Right atrium auricular region (tissue), 2 donors: ENCODE data around the gene UBQLNL. TPM values are rescaled to one million over a fixed set of nuclear protein-coding genes. Genes with fewer than 3 reads are reported as not detected.

Experiments
- DNase-seq: peaks from one replicate; pipeline ENCODE4 v3.0.0-alpha.2; 2019; ENCODE audit warnings: low spot score
- H3K27ac ChIP-seq, 2 donors: fragments of 200-600 bp; sonication (generic); 1 replicate in 1 of 2; 2 replicates in 1 of 2; pipeline ENCODE4 v1.5.1; 2016 to 2019
- H3K27me3 ChIP-seq, 2 donors: fragments of 200-600 bp; sonication (generic); one replicate each; pipeline versions ENCODE4 v1.5.1 to v1.6.0; 2017 to 2019
- H3K36me3 ChIP-seq: fragments of 200-600 bp; sonication (generic); one replicate; pipeline ENCODE4 v1.5.1; 2016
- H3K4me1 ChIP-seq, 2 donors: fragments of 200-600 bp; sonication (generic); one replicate each; pipeline versions ENCODE4 v1.5.1 to v1.6.0; 2017 to 2019
- H3K4me3 ChIP-seq, 2 donors: fragments of 200-600 bp; sonication (generic); 1 replicate in 1 of 2; 2 replicates in 1 of 2; pipeline ENCODE4 v1.5.1; 2017 to 2019; ENCODE audit warnings: mild to moderate bottlenecking in 1 of 2, moderate library complexity in 1 of 2
- H3K9me3 ChIP-seq, 2 donors: fragments of 200-600 bp; sonication (generic); one replicate each; pipeline ENCODE4 v1.5.1; 2019
- CTCF ChIP-seq, 2 donors: fragments of 200-600 bp; sonication (generic); IDR thresholded peaks; one replicate each; pipeline ENCODE4 v1.5.1; 2019; ENCODE audit warnings: antibody characterized with exemption in 2 of 2
- total RNA-seq, 2 donors: library from RNA; depleted of rRNA; stranded (reverse); fragments of >200 nt; gene quantifications; one replicate each; pipeline ENCODE4 v1.1.0, GENCODE V29; 2016

Gene UBQLNL
- total RNA-seq, 2 donors from 2014 or later, result 0.30 TPM; not detected in 1

GRCh38 chr11:5534046-5534445 is 17.5 kb upstream of the UBQLNL start:
- DNase-seq, result no peak
- Histone ChIP-seq H3K4me3 (no peak overlapping the region), H3K36me3 (no peaks in the 10 kb centered on the region), H3K4me1 (no peaks in the 10 kb centered on the region), H3K9me3 (no peaks in the 10 kb centered on the region), H3K27ac (no peak overlapping the region), H3K27me3 (no peaks in the 10 kb centered on the region)
- no peak for TF ChIP-seq CTCF (IDR thresholded peaks at IDR 0.05)

GRCh38 chr11:5531053-5531831 is 14.7 kb upstream of the UBQLNL start:
- H3K36me3 ChIP-seq, result no peaks in the 10 kb centered on the region
- no peak overlapping the region for H3K4me3 ChIP-seq
- H3K4me1 ChIP-seq, result no peaks in the 10 kb centered on the region
- no peaks in the 10 kb centered on the region for H3K9me3 ChIP-seq
- no peak overlapping the region for H3K27ac ChIP-seq
- TF ChIP-seq CTCF (IDR thresholded peaks at IDR 0.05), result no peak
- no peak for DNase-seq
- H3K27me3 ChIP-seq, result no peaks in the 10 kb centered on the region

GRCh38 chr11:5528495-5528894 is 12.0 kb upstream of the UBQLNL start:
- H3K27ac ChIP-seq, result no peak overlapping the region
- no peak for DNase-seq
- no peaks in the 10 kb centered on the region for H3K4me1 ChIP-seq
- no peaks in the 10 kb centered on the region for H3K27me3 ChIP-seq
- TF ChIP-seq CTCF (IDR thresholded peaks at IDR 0.05), result no peak
- no peaks in the 10 kb centered on the region for H3K36me3 ChIP-seq
- no peaks in the 10 kb centered on the region for H3K9me3 ChIP-seq
- no peak overlapping the region for H3K4me3 ChIP-seq

- TF ChIP-seq CTCF (IDR thresholded peaks at IDR 0.05), result no peak
- no peaks in the 10 kb centered on the region for H3K27me3 ChIP-seq
- no peak overlapping the region for H3K4me3 ChIP-seq
- H3K27ac ChIP-seq, result no peak overlapping the region
- no peaks in the 10 kb centered on the region for H3K9me3 ChIP-seq
- H3K4me1 ChIP-seq, result no peaks in the 10 kb centered on the region
- H3K36me3 ChIP-seq, result no peaks in the 10 kb centered on the region
- no peak for DNase-seq
These were observed 11.2 kb upstream of the UBQLNL start for GRCh38 chr11:5527716-5528115.

- Histone ChIP-seq H3K4me3 (no peak overlapping the region), H3K36me3 (no peaks in the 10 kb centered on the region), H3K9me3 (no peaks in the 10 kb centered on the region), H3K27ac (no peak overlapping the region), H3K4me1 (no peaks in the 10 kb centered on the region), H3K27me3 (no peaks in the 10 kb centered on the region)
- no peak for DNase-seq
- no peak for TF ChIP-seq CTCF (IDR thresholded peaks at IDR 0.05)
These were observed 8.3 kb upstream of the UBQLNL start for GRCh38 chr11:5524756-5525155.

GRCh38 chr11:5522308-5522707 is 5.8 kb upstream of the UBQLNL start:
- Histone ChIP-seq H3K27ac (no peak overlapping the region), H3K36me3 (no peaks in the 10 kb centered on the region), H3K9me3 (no peaks in the 10 kb centered on the region), H3K4me1 (no peaks in the 10 kb centered on the region), H3K27me3 (no peaks in the 10 kb centered on the region), H3K4me3 (no peak overlapping the region)
- DNase-seq, result no peak
- no peak for TF ChIP-seq CTCF (IDR thresholded peaks at IDR 0.05)
